GM23338 (cell line): ENCODE measurements around the gene BEX2.

ENCODE experiments used
- EZH2phosphoT487 ChIP-seq: fragments of 200-600 bp; sonication (generic); IDR thresholded peaks from one replicate; pipeline ENCODE4 v1.8.1; 2018; ENCODE audit warnings: antibody characterized with exemption; ENCODE audit not compliant: unreplicated experiment
- TF ChIP-seq, protein P1 (sequence below), 2 experiments: fragments of 200-600 bp in 1 of 2; sonication (generic) in 1 of 2; conservative IDR thresholded peaks; 2 replicates each; pipeline versions ENCODE4 v1.5.1 to v1.6.1; 2016 to 2017; ENCODE audit warnings: antibody characterized with exemption in 2 of 2, low read depth in 2 of 2, mild to moderate bottlenecking in 2 of 2, moderate library complexity in 1 of 2

GRCh38 chrX:103304705-103305104 is 6.1 kb downstream of the BEX2 start:
- TF ChIP-seq, protein P1, sequence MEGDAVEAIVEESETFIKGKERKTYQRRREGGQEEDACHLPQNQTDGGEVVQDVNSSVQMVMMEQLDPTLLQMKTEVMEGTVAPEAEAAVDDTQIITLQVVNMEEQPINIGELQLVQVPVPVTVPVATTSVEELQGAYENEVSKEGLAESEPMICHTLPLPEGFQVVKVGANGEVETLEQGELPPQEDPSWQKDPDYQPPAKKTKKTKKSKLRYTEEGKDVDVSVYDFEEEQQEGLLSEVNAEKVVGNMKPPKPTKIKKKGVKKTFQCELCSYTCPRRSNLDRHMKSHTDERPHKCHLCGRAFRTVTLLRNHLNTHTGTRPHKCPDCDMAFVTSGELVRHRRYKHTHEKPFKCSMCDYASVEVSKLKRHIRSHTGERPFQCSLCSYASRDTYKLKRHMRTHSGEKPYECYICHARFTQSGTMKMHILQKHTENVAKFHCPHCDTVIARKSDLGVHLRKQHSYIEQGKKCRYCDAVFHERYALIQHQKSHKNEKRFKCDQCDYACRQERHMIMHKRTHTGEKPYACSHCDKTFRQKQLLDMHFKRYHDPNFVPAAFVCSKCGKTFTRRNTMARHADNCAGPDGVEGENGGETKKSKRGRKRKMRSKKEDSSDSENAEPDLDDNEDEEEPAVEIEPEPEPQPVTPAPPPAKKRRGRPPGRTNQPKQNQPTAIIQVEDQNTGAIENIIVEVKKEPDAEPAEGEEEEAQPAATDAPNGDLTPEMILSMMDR (conservative IDR thresholded peaks at IDR 0.05; ENCODE audit: low read depth in 2 of 2), result no peak
- TF ChIP-seq EZH2phosphoT487, result no peak
